ENCODE data around the gene MOB2. TPM values are rescaled to one million over a fixed set of nuclear protein-coding genes. Genes with fewer than 3 reads are reported as not detected.

MOB2 gene
- total RNA-seq, 1 donor from 2014 or later, result 19.3 TPM

GRCh38 chr11:1439341-1439740 is 47.2 kb downstream of the MOB2 start:
- H3K4me3 Mint-ChIP-seq, result no peak overlapping the region
- H3K27me3 Mint-ChIP-seq (ENCODE audit: low read depth), result no peaks in the 10 kb centered on the region
- H3K4me1 Mint-ChIP-seq, result no peaks in the 10 kb centered on the region
- DNase-seq (ENCODE audit: low read depth, low spot score), result no peak
- no peak overlapping the region for H3K27ac Mint-ChIP-seq (ENCODE audit: unreplicated experiment)
- no peaks in the 10 kb centered on the region for H3K36me3 Mint-ChIP-seq (ENCODE audit: low read depth)
- no peaks in the 10 kb centered on the region for H3K9me3 Mint-ChIP-seq
- TF ChIP-seq CTCF (conservative IDR thresholded peaks at IDR 0.05), result no peak

- TF ChIP-seq CTCF (conservative IDR thresholded peaks at IDR 0.05), result no peak
- H3K36me3 Mint-ChIP-seq (ENCODE audit: low read depth), result no peaks in the 10 kb centered on the region
- H3K27ac Mint-ChIP-seq (ENCODE audit: unreplicated experiment), result no peak overlapping the region
- no peaks in the 10 kb centered on the region for H3K4me1 Mint-ChIP-seq
- no peaks in the 10 kb centered on the region for H3K27me3 Mint-ChIP-seq (ENCODE audit: low read depth)
- H3K4me3 Mint-ChIP-seq, result no peak overlapping the region
- no peak for DNase-seq (ENCODE audit: low read depth, low spot score)
- no peaks in the 10 kb centered on the region for H3K9me3 Mint-ChIP-seq
These were observed 47.6 kb downstream of the MOB2 start for GRCh38 chr11:1438967-1439330.

GRCh38 chr11:1438261-1438966 is 48.2 kb downstream of the MOB2 start:
- DNase-seq (ENCODE audit: low read depth, low spot score), result no peak
- no peak overlapping the region for H3K27ac Mint-ChIP-seq (ENCODE audit: unreplicated experiment)
- no peaks in the 10 kb centered on the region for H3K9me3 Mint-ChIP-seq
- H3K4me1 Mint-ChIP-seq, result no peaks in the 10 kb centered on the region
- no peaks in the 10 kb centered on the region for H3K27me3 Mint-ChIP-seq (ENCODE audit: low read depth)
- H3K36me3 Mint-ChIP-seq (ENCODE audit: low read depth), result no peaks in the 10 kb centered on the region
- H3K4me3 Mint-ChIP-seq, result no peak overlapping the region
- TF ChIP-seq CTCF (conservative IDR thresholded peaks at IDR 0.05), result no peak

GRCh38 chr11:1437500-1437899 is 49.1 kb downstream of the MOB2 start:
- no peak overlapping the region for H3K4me3 Mint-ChIP-seq
- no peak for TF ChIP-seq CTCF (conservative IDR thresholded peaks at IDR 0.05)
- H3K9me3 Mint-ChIP-seq, result no peaks in the 10 kb centered on the region
- H3K27ac Mint-ChIP-seq (ENCODE audit: unreplicated experiment), result no peak overlapping the region
- no peak for DNase-seq (ENCODE audit: low read depth, low spot score)
- H3K27me3 Mint-ChIP-seq (ENCODE audit: low read depth), result no peaks in the 10 kb centered on the region
- H3K4me1 Mint-ChIP-seq, result no peaks in the 10 kb centered on the region
- no peaks in the 10 kb centered on the region for H3K36me3 Mint-ChIP-seq (ENCODE audit: low read depth)

- no peaks in the 10 kb centered on the region for H3K27me3 Mint-ChIP-seq (ENCODE audit: low read depth)
- H3K9me3 Mint-ChIP-seq, result no peaks in the 10 kb centered on the region
- no peak for TF ChIP-seq CTCF (conservative IDR thresholded peaks at IDR 0.05)
- H3K36me3 Mint-ChIP-seq (ENCODE audit: low read depth), result no peaks in the 10 kb centered on the region
- H3K4me3 Mint-ChIP-seq, result no peak overlapping the region
- H3K4me1 Mint-ChIP-seq, result no peaks in the 10 kb centered on the region
- DNase-seq (ENCODE audit: low read depth, low spot score), result no peak
- H3K27ac Mint-ChIP-seq (ENCODE audit: unreplicated experiment), result no peak overlapping the region
These were observed 50.0 kb downstream of the MOB2 start for GRCh38 chr11:1436468-1437039.

All from neural crest cell (in vitro differentiated cells).